Endothelial cell of umbilical vein (primary cell): ENCODE results near the gene ADCYAP1R1. TPM values are rescaled to one million over a fixed set of nuclear protein-coding genes. Genes with fewer than 3 reads are reported as not detected.

Experiments used
- BruUV-seq: library from RNA; stranded (reverse); fragments of 400-500 nt; replicated peaks from 2 replicates; lab custom pipeline; 2021; lab: Mats Ljungman, UMichigan
- CTCF ChIA-PET: fragments of 300-600, 350-600 bp; sonication (Branson Sonifier 250); formaldehyde crosslinking; loops from one replicate; lab custom pipeline; 2021; ENCODE audit warnings: antibody characterized with exemption, inconsistent platforms; lab: Charles Lee
- POLR2A ChIA-PET: fragments of 300-600, 350-600 bp; sonication (Branson Sonifier 250); formaldehyde crosslinking; loops from one replicate; lab custom pipeline; 2021; ENCODE audit warnings: antibody characterized with exemption, inconsistent platforms; lab: Charles Lee
- DNase-seq: peaks from one replicate; pipeline ENCODE4 v3.0.0-alpha.2; 2011; ENCODE audit warnings: low read depth, low spot score
- FAIRE-seq: peaks from 2 replicates; lab custom pipeline; 2011; peaks lifted over from hg19 to GRCh38; lab: Jason Lieb, UNC
- H2AFZ ChIP-seq: 2 replicates; pipeline ENCODE4 v1.6.0; 2012; ENCODE audit warnings: low read depth, low read length, control low read depth, inconsistent platforms
- H3K27ac ChIP-seq: 2 replicates; pipeline ENCODE4 v1.5.1; 2011; ENCODE audit warnings: low read depth, mild to moderate bottlenecking, control low read depth, low read length, moderate library complexity; ENCODE audit not compliant: insufficient read depth
- H3K27me3 ChIP-seq, 2 experiments: 2 replicates each; pipeline versions ENCODE4 v1.6.0 to v1.6.1; 2011; ENCODE audit warnings: low read length in 2 of 2, mixed read lengths in 1 of 2; ENCODE audit not compliant: control insufficient read depth in 2 of 2, insufficient read depth in 2 of 2
- H3K36me3 ChIP-seq, 2 experiments: 2 replicates in 1 of 2; 3 replicates in 1 of 2; pipeline ENCODE4 v1.5.1; 2011; ENCODE audit warnings: low read length in 2 of 2, mild to moderate bottlenecking in 1 of 2, moderate library complexity in 1 of 2; ENCODE audit not compliant: control insufficient read depth in 2 of 2, insufficient read depth in 2 of 2; ENCODE audit errors: extremely low read depth in 1 of 2
- H3K4me1 ChIP-seq: 3 replicates; pipeline ENCODE4 v1.5.1; 2011; ENCODE audit warnings: mild to moderate bottlenecking, low read length; ENCODE audit not compliant: control insufficient read depth, insufficient read depth; ENCODE audit errors: extremely low read depth
- H3K4me2 ChIP-seq: 2 replicates; pipeline ENCODE4 v1.6.1; 2011; ENCODE audit warnings: low read length, control low read depth, mixed read lengths; ENCODE audit not compliant: insufficient read depth
- H3K4me3 ChIP-seq, 3 experiments: fragments of 200-600 bp in 1 of 3; sonication (generic), shearing (Covaris generic) in 1 of 3; replicated peaks in 1 of 3; 2 replicates each; pipeline ENCODE4 v1.5.1; 2011 to 2016; ENCODE audit warnings: control low read depth in 3 of 3, low read length in 3 of 3, mild to moderate bottlenecking in 2 of 3, inconsistent platforms in 1 of 3, low read depth in 1 of 3, moderate library complexity in 1 of 3; ENCODE audit not compliant: insufficient read depth in 1 of 3
- H3K79me2 ChIP-seq: 2 replicates; pipeline ENCODE4 v1.6.0; 2012; ENCODE audit warnings: low read length, inconsistent platforms; ENCODE audit not compliant: control insufficient read depth, insufficient read depth
- H3K9ac ChIP-seq: replicated peaks from 2 replicates; pipeline ENCODE3; 2011; ENCODE audit warnings: low read length, control low read depth; ENCODE audit not compliant: insufficient read depth; ENCODE audit errors: extremely low read depth
- H3K9me1 ChIP-seq: replicated peaks from 3 replicates; pipeline ENCODE4 v1.6.0; 2011; ENCODE audit warnings: mild to moderate bottlenecking, low read length; ENCODE audit not compliant: control insufficient read depth, insufficient read depth; ENCODE audit errors: extremely low read depth
- H3K9me3 ChIP-seq: replicated peaks from 2 replicates; pipeline ENCODE4 v1.5.1; 2012; ENCODE audit warnings: low read length, inconsistent platforms; ENCODE audit not compliant: control insufficient read depth, insufficient read depth
- H4K20me1 ChIP-seq: replicated peaks from 2 replicates; pipeline ENCODE3; 2011; ENCODE audit warnings: mild to moderate bottlenecking, low read length; ENCODE audit not compliant: control insufficient read depth, insufficient read depth; ENCODE audit errors: extremely low read depth
- EZH2 ChIP-seq: IDR thresholded peaks from 2 replicates; pipeline ENCODE4 v1.6.1; 2012; ENCODE audit warnings: borderline replicate concordance, low read depth, mild to moderate bottlenecking, moderate library complexity, low read length, inconsistent platforms; ENCODE audit not compliant: severe bottlenecking
- FOS ChIP-seq: IDR thresholded peaks from 2 replicates; pipeline ENCODE4 v1.6.1; 2011; ENCODE audit warnings: mild to moderate bottlenecking, low read length, moderate library complexity, borderline replicate concordance; ENCODE audit not compliant: insufficient read depth
- GATA2 ChIP-seq: IDR thresholded peaks from 2 replicates; pipeline ENCODE4 v1.7.0; 2011; ENCODE audit warnings: low read depth, mild to moderate bottlenecking, moderate library complexity, mixed read lengths, low read length; ENCODE audit not compliant: insufficient read length, insufficient read depth
- JUN ChIP-seq: IDR thresholded peaks from 2 replicates; pipeline ENCODE4 v1.6.1; 2011; ENCODE audit warnings: borderline replicate concordance, low read depth; ENCODE audit not compliant: insufficient read length, insufficient read depth
- MYC ChIP-seq: IDR thresholded peaks from one replicate; pipeline ENCODE4 v1.6.1; 2011; ENCODE audit warnings: mild to moderate bottlenecking, low read depth, low read length
- POLR2A ChIP-seq: IDR thresholded peaks from 2 replicates; pipeline ENCODE4 v1.6.1; 2012; ENCODE audit warnings: low read depth, mild to moderate bottlenecking, control low read depth, low read length
- POLR2AphosphoS5 ChIP-seq: IDR thresholded peaks from 2 replicates; pipeline ENCODE4 v1.6.1; 2012; ENCODE audit warnings: low read depth, mild to moderate bottlenecking, control low read depth, low read length, moderate library complexity; ENCODE audit not compliant: insufficient read depth
- dilution Hi-C: fragments of 300-500 bp; cut with MboI; formaldehyde crosslinking; loops from one replicate; pipeline ENCODE4 v1.15.0; 2019; ENCODE audit warnings: low sequenced_read_pairs; ENCODE audit not compliant: extremely low pct_ligation_motif_present
- intact Hi-C: fragments of 100-400 bp; cut with micrococcal nuclease; formaldehyde crosslinking; loops from one replicate; pipeline ENCODE4 v1.10.0; 2022
- polyA plus RNA-seq, 4 experiments: library from polyadenylated mRNA; depleted of rRNA in 3 of 4; stranded (reverse) in 3 of 4; unstranded in 1 of 4; fragments of >200 nt; gene quantifications; 2 replicates each; pipeline versions ENCODE4 v1.2.1 to v1.2.3, GENCODE V29; 2011 to 2012; ENCODE audit warnings: missing spikeins in 1 of 4
- total RNA-seq: library from RNA; stranded (reverse); gene quantifications from 2 replicates; pipeline ENCODE4 v1.2.3, GENCODE V29; 2021
- TF ChIP-seq, protein P1 (sequence below): IDR thresholded peaks from 2 replicates; pipeline ENCODE4 v1.6.1; 2011; ENCODE audit not compliant: insufficient read depth, insufficient read length
- TF ChIP-seq, protein P2 (sequence below), 2 donors: IDR thresholded peaks; 1 replicate in 1 of 2; 2 replicates in 1 of 2; pipeline ENCODE4 v1.5.1; 2011; ENCODE audit warnings: low read length in 2 of 2, mild to moderate bottlenecking in 2 of 2, moderate library complexity in 2 of 2, control low read depth in 1 of 2, inconsistent platforms in 1 of 2, low read depth in 1 of 2; ENCODE audit not compliant: insufficient read depth in 1 of 2; ENCODE audit errors: extremely low read depth in 1 of 2

The ADCYAP1R1 gene
- total and polyA plus RNA-seq, 2 donors (not counting 3 experiments of a cell fraction or from before 2014, with no cell fraction given), result 0.04 TPM; not detected in 1

DNA sequence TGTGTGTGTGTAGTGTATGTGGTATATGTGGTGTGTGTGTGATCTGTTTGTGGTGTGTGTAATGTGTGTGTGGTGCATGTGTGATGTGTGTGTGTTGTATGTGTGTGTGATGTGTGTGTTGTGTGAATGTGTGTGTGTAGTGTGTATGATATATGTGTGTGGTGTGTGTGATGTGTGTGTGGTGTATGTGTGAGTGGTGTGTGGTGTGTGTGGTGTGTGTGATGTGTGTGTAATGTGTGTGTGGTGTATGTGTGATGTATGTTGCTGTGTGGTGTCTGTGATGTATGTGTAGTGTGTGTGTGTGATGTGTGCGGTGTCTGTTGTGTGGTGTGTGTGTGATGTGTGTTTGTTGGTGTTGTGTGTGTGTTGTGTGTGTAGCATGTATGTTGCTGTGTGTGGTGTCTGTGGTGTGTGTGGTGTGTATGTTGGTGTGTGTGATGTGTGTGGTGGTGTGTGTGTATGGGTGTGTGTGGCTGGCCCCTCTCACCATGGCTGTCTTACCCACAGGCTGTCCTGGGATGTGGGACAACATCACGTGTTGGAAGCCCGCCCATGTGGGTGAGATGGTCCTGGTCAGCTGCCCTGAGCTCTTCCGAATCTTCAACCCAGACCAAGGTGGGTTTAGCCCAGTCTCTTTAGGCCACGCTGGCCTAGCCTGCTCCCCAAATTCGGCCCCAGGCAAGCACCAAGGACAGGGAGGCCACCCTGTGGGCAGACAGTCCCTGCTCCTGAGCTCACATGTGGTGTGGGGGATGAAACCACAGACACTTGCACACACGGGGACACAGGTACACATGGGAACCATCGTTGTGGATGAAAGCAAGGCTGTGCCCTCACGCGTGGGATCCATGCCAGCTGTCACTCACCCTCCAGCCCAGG, 25.6 kb downstream of the ADCYAP1R1 start:
- Histone ChIP-seq H3K9ac (no peak overlapping the region), H3K79me2 (no peaks in the 10 kb centered on the region), H3K4me2 (no peak overlapping the region), H2AFZ (no peak overlapping the region), H3K4me3 (no peak overlapping the region), H3K4me1 (peaks cover 32% of the 10 kb centered on the region), H4K20me1 (no peaks in the 10 kb centered on the region), H3K9me3 (no peaks in the 10 kb centered on the region), H3K27ac (no peak overlapping the region), H3K27me3 (no peaks in the 10 kb centered on the region), H3K9me1 (no peaks in the 10 kb centered on the region), H3K36me3 (no peaks in the 10 kb centered on the region)
- ChIA-PET CTCF (interaction anchor here (0.8 kb wide), 1 partner anchor 94 kb away, joined by 5 read pairs; no protein-coding TSS in a partner anchor), POLR2A (no interaction called here)
- BruUV-seq, result no TSS peak
- DNase-seq (no peak), FAIRE-seq (no peak)
- no peak for TF ChIP-seq POLR2A
- TF ChIP-seq MYC, result no peak
- no peak for TF ChIP-seq FOS
- no peak for TF ChIP-seq EZH2
- TF ChIP-seq JUN, result no peak
- TF ChIP-seq, protein P1, sequence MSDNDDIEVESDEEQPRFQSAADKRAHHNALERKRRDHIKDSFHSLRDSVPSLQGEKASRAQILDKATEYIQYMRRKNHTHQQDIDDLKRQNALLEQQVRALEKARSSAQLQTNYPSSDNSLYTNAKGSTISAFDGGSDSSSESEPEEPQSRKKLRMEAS, result no peak
- no peak for TF ChIP-seq POLR2AphosphoS5
- TF ChIP-seq GATA2, result no peak
- TF ChIP-seq, protein P2, sequence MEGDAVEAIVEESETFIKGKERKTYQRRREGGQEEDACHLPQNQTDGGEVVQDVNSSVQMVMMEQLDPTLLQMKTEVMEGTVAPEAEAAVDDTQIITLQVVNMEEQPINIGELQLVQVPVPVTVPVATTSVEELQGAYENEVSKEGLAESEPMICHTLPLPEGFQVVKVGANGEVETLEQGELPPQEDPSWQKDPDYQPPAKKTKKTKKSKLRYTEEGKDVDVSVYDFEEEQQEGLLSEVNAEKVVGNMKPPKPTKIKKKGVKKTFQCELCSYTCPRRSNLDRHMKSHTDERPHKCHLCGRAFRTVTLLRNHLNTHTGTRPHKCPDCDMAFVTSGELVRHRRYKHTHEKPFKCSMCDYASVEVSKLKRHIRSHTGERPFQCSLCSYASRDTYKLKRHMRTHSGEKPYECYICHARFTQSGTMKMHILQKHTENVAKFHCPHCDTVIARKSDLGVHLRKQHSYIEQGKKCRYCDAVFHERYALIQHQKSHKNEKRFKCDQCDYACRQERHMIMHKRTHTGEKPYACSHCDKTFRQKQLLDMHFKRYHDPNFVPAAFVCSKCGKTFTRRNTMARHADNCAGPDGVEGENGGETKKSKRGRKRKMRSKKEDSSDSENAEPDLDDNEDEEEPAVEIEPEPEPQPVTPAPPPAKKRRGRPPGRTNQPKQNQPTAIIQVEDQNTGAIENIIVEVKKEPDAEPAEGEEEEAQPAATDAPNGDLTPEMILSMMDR (IDR thresholded peaks at IDR 0.05; ENCODE audit: extremely low read depth in 1 of 2, insufficient read depth in 1 of 2, low read depth in 1 of 2, low read length in 2 of 2), result no peak
- intact Hi-C loops (no loop called here), dilution Hi-C loops (no loop called here)
